Suprapubic skin (tissue), 4 donors: ENCODE results near the gene SPACA4. TPM values are rescaled to one million over a fixed set of nuclear protein-coding genes. Genes with fewer than 3 reads are reported as not detected.

Source experiments
- DNase-seq, 2 donors: peaks; one replicate each; pipeline ENCODE4 v3.0.0-alpha.2; 2019; ENCODE audit warnings: low spot score in 2 of 2
- H3K27ac ChIP-seq: fragments of 200-600 bp; sonication (generic); one replicate; pipeline ENCODE4 v1.5.1; 2019
- H3K27me3 ChIP-seq: fragments of 200-600 bp; sonication (generic); one replicate; pipeline ENCODE4 v1.5.1; 2019
- H3K36me3 ChIP-seq: fragments of 200-600 bp; sonication (generic); one replicate; pipeline ENCODE4 v1.5.1; 2019
- H3K4me1 ChIP-seq: fragments of 200-600 bp; sonication (generic); one replicate; pipeline ENCODE4 v1.5.1; 2019
- H3K4me3 ChIP-seq: fragments of 200-600 bp; sonication (generic); one replicate; pipeline ENCODE4 v1.5.1; 2019; ENCODE audit warnings: mild to moderate bottlenecking
- H3K9me3 ChIP-seq: fragments of 200-600 bp; sonication (generic); one replicate; pipeline ENCODE4 v1.5.1; 2019
- EP300 ChIP-seq: sonication (generic); formaldehyde crosslinking; IDR thresholded peaks from one replicate; pipeline ENCODE4 v1.6.1; 2017; ENCODE audit warnings: antibody characterized with exemption
- POLR2A ChIP-seq, 2 donors: fragments of 450-650 bp; IDR thresholded peaks; one replicate each; pipeline ENCODE4 v1.6.1; 2017; ENCODE audit warnings: antibody characterized with exemption in 2 of 2, mild to moderate bottlenecking in 2 of 2, moderate library complexity in 2 of 2
- POLR2AphosphoS5 ChIP-seq, 3 donors: sonication (generic); formaldehyde crosslinking; IDR thresholded peaks; one replicate each; pipeline ENCODE4 v1.6.1; 2017; ENCODE audit warnings: antibody characterized with exemption in 3 of 3
- WGBS: methylation state at CpG from one replicate; pipeline ENCODE4 v1.1.5; 2018; 5-methylcytosine and 5-hydroxymethylcytosine counted together
- total RNA-seq, 4 donors: library from RNA; depleted of rRNA; stranded (reverse); fragments of >200 nt; gene quantifications; one replicate each; pipeline ENCODE4 v1.1.0, GENCODE V29; 2016
- TF ChIP-seq, protein P1 (sequence below), 2 donors: fragments of 200-600 bp in 1 of 2; fragments of 450-650 bp in 1 of 2; sonication (generic) in 1 of 2; IDR thresholded peaks; one replicate each; pipeline ENCODE4 v1.5.1; 2016 to 2019; ENCODE audit warnings: antibody characterized with exemption in 2 of 2, mild to moderate bottlenecking in 1 of 2, moderate library complexity in 1 of 2

The SPACA4 gene
- total RNA-seq, 4 donors from 2014 or later, result 2.1 to 3.6 (median 2.8) TPM

DNA sequence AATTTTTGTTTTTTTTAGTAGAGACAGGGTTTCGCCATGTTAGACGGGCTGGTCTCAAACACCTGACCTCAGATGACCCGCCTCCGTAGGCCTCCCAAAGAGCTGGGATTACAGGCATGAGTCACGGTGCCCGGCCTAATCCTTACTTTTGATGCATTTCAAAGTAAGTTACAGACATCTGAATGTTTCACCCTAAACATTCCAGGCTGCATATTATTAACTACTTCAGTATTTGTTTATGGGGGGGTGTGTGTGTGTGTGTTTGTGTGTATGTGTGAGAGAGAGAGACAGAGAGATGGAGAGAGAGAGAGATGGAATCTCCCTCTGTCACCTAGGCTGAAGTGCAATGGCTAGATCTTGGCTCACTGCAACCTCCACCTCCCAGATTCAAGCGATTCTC is 41.5 kb upstream of the SPACA4 start:
- no peak overlapping the region for H3K27ac ChIP-seq
- WGBS, result 83% methylated on average over 6 of the region's 7 CpGs

DNA sequence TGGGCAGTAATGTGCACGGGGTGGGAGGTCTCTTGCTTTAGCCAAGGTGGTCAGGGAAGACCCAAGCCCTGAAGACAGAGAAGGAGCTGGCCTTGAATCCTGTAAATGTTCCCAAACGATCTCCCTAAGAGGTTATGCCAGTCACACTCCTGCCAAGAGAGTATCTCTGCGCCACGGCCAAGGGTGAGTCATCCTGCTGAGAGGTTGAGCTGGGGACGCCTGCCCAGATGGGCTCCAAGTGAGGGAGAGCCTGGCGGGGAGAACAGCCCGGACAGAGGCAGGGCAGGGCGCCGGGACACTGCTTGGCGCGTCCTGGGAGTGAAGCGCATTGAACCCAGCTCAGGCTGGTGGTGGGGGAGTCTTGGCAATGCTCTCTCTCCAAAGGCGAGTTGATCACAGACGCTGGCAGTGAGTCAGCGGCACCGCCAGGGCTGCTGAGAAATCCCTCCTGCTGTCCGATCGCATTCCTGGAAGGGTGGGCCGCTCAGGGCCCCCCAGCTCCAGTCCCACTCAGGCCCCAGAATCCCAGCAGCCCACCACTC is 38.1 kb upstream of the SPACA4 start:
- DNase-seq, result peak; percentile 91 to 94
- WGBS, result 16% methylated on average over 19 of the region's 19 CpGs
- H3K4me3 ChIP-seq, result peak overlapping the region; percentile 3

More for the DNA sequence above, 41.5 kb upstream of the SPACA4 start:
- H3K4me1 ChIP-seq, result peaks cover 21% of the 10 kb centered on the region
- no peaks in the 10 kb centered on the region for H3K36me3 ChIP-seq
- no peak for DNase-seq
- TF ChIP-seq POLR2A (IDR thresholded peaks at IDR 0.05) (no peak), EP300 (no peak), POLR2AphosphoS5 (IDR thresholded peaks at IDR 0.05) (no peak)
- TF ChIP-seq, protein P1, sequence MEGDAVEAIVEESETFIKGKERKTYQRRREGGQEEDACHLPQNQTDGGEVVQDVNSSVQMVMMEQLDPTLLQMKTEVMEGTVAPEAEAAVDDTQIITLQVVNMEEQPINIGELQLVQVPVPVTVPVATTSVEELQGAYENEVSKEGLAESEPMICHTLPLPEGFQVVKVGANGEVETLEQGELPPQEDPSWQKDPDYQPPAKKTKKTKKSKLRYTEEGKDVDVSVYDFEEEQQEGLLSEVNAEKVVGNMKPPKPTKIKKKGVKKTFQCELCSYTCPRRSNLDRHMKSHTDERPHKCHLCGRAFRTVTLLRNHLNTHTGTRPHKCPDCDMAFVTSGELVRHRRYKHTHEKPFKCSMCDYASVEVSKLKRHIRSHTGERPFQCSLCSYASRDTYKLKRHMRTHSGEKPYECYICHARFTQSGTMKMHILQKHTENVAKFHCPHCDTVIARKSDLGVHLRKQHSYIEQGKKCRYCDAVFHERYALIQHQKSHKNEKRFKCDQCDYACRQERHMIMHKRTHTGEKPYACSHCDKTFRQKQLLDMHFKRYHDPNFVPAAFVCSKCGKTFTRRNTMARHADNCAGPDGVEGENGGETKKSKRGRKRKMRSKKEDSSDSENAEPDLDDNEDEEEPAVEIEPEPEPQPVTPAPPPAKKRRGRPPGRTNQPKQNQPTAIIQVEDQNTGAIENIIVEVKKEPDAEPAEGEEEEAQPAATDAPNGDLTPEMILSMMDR (IDR thresholded peaks at IDR 0.05), result no peak
- H3K27me3 ChIP-seq, result no peaks in the 10 kb centered on the region
- no peak overlapping the region for H3K4me3 ChIP-seq
- H3K9me3 ChIP-seq, result no peaks in the 10 kb centered on the region

DNA sequence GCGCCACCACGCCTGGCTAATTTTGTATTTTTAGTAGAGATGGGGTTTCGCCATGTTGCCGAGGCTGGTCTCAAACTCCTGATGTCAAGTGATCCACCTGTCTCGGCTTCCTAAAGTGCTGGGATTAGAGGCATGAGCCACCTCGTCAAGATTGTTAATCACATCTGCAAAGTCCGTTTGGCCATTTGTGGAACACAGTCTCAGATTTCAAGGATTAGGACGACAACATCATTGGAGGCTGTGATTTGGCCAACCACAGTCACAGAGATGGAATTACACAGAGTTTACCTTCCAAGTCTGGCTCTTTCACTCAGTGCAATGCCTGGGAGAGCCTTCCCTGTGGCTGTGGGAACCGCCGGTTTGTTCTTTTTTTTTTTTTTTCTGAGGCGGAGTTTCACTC is 36.7 kb upstream of the SPACA4 start:
- no peak overlapping the region for H3K27ac ChIP-seq
- 45% methylated on average over 11 of the region's 11 CpGs for WGBS

More for the DNA sequence above, 38.1 kb upstream of the SPACA4 start:
- TF ChIP-seq POLR2A (IDR thresholded peaks at IDR 0.05) (no peak), POLR2AphosphoS5 (IDR thresholded peaks at IDR 0.05) (peak in 2 of 3 donors; percentile 11 to 47), EP300 (no peak)
- TF ChIP-seq, protein P1 (IDR thresholded peaks at IDR 0.05), result no peak
- Histone ChIP-seq H3K9me3 (no peaks in the 10 kb centered on the region), H3K27ac (peak overlapping the region; percentile 74), H3K36me3 (no peaks in the 10 kb centered on the region), H3K27me3 (no peaks in the 10 kb centered on the region), H3K4me1 (peaks cover 21% of the 10 kb centered on the region)

DNA sequence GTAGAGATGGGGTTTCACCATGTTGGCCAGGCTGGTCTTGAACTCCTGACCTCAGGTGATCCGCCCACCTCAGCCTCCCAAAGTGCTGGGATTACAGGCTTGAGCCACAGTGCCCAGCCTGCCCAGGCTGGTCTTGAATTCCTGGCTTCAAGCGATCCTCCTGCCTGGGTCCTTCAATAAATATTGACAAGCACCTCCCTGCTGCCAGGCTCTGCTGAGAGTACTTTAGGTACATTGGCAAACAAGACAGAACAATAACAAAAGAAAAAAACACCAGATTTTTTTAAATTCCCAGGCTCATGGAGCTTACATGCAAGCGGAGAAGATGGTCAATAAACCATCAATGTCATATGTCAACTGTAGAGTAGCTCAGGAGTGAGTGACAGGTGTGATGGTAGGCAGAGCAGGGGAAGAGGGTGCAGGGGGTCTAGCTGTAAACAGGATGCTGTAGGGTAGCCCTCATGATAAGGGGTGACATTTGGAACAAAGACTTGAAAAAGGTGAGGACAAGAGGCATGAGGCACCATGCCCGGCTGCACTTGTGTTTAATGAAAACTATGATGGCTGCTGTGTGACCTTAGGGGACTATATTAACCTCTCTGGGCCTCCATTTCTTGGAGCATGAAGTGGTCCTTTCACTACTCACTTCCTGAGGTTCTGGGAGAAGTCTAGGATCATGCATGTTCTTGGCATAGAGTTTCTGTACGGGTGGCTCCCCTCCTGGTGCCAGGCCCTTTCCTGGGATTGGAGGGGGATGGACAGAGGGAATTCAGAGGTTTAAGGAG is 35.0 kb upstream of the SPACA4 start:
- Histone ChIP-seq H3K9me3 (no peaks in the 10 kb centered on the region), H3K4me3 (no peak overlapping the region), H3K4me1 (peaks cover 30% of the 10 kb centered on the region), H3K27me3 (no peaks in the 10 kb centered on the region), H3K36me3 (no peaks in the 10 kb centered on the region), H3K27ac (no peak overlapping the region)
- DNase-seq, result no peak
- TF ChIP-seq POLR2A (IDR thresholded peaks at IDR 0.05) (no peak), POLR2AphosphoS5 (IDR thresholded peaks at IDR 0.05) (no peak), EP300 (no peak)
- TF ChIP-seq, protein P1 (IDR thresholded peaks at IDR 0.05), result no peak
- 85% methylated on average over 5 of the region's 5 CpGs for WGBS

More for the DNA sequence above, 36.7 kb upstream of the SPACA4 start:
- H3K4me3 ChIP-seq, result no peak overlapping the region
- DNase-seq, result no peak
- no peaks in the 10 kb centered on the region for H3K27me3 ChIP-seq
- H3K9me3 ChIP-seq, result no peaks in the 10 kb centered on the region
- peaks cover 30% of the 10 kb centered on the region for H3K4me1 ChIP-seq
- no peaks in the 10 kb centered on the region for H3K36me3 ChIP-seq
- TF ChIP-seq, protein P1 (IDR thresholded peaks at IDR 0.05), result no peak
- TF ChIP-seq POLR2AphosphoS5 (IDR thresholded peaks at IDR 0.05) (no peak), EP300 (no peak), POLR2A (IDR thresholded peaks at IDR 0.05) (no peak)

DNA sequence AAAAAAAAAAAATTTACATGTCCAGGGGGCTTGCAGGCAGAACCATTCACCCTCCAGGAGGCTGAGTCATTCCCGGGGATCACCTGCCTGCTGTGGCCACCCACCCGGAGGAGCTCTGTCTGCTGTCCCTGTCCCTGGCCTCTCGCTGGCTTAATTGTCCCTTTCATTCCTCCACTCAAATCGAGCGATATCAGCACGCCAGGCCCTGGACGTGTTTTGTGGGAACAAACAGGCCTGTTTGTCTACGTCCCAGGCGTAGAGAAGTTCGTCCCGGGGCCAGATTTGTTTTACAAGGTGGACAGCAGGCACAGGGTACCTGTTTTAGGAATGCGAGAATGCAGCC is 33.4 kb upstream of the SPACA4 start:
- 81% methylated on average over 12 of the region's 12 CpGs for WGBS
- H3K9me3 ChIP-seq, result no peaks in the 10 kb centered on the region
- no peak for DNase-seq
- H3K27me3 ChIP-seq, result no peaks in the 10 kb centered on the region
- no peak overlapping the region for H3K4me3 ChIP-seq
- H3K27ac ChIP-seq, result no peak overlapping the region
- peaks cover 17% of the 10 kb centered on the region for H3K4me1 ChIP-seq
- no peaks in the 10 kb centered on the region for H3K36me3 ChIP-seq
- no peak for TF ChIP-seq POLR2A (IDR thresholded peaks at IDR 0.05)
